ENCODE measurements around the gene FBXO44.
A peak's percentile ranks its signal among the peaks of the same experiment; 100 is the strongest.

The FBXO44 gene

GRCh38 chr1:11652203-11652780 is 2.4 kb upstream of the FBXO44 start:
- Histone ChIP-seq H3K9ac (ENCODE audit: low read length) (no peak overlapping the region), H3K4me3 (ENCODE audit: low read length) (no peak overlapping the region), H3K27ac (ENCODE audit: low read length) (no peak overlapping the region)

DNA sequence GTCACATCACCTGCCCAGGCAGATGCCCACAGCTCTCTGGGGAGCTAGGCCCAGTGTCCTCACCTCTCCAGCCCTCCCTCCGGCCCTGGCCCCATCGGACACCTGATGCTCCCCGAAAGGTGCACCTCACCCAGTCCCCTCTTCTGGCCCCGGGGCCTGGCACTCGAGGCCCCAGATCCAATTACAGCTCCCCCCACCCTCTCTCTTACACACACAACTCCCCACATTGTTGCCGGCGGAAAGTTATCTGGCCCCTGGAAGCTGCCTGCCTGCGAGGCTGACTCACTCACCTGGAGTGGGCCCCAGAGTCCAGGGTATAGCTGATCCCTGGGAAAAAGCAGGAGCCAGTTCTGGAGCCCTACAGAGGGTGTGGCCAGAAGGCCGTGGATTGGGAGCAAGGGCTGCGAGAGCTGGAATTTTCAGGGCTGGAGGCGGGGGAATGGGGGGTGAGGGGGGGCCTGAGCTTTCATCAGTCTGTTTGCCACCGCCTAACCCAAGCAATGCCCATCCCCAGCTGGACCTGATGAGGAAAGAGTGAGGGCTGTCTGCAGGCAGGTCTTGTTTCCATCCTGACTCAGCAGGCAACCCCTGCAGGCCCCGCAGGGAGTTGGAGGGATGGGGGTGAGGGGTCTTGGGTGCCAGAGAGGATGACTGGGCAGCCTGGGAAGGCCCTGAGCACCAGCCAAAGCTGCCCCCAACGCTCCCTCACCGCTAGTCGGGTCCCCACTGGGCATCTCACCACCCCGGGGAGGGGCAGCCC is 1.4 kb upstream of the FBXO44 start:
- H3K27me3 ChIP-seq (ENCODE audit: low read depth, low read length): no peaks in the 10 kb centered on the region
- no peaks in the 10 kb centered on the region for H3K79me2 ChIP-seq (ENCODE audit: low read length)
- no peak for TF ChIP-seq EZH2phosphoT487 (IDR thresholded peaks at IDR 0.05; ENCODE audit: low read depth)
- TF ChIP-seq, protein P1, sequence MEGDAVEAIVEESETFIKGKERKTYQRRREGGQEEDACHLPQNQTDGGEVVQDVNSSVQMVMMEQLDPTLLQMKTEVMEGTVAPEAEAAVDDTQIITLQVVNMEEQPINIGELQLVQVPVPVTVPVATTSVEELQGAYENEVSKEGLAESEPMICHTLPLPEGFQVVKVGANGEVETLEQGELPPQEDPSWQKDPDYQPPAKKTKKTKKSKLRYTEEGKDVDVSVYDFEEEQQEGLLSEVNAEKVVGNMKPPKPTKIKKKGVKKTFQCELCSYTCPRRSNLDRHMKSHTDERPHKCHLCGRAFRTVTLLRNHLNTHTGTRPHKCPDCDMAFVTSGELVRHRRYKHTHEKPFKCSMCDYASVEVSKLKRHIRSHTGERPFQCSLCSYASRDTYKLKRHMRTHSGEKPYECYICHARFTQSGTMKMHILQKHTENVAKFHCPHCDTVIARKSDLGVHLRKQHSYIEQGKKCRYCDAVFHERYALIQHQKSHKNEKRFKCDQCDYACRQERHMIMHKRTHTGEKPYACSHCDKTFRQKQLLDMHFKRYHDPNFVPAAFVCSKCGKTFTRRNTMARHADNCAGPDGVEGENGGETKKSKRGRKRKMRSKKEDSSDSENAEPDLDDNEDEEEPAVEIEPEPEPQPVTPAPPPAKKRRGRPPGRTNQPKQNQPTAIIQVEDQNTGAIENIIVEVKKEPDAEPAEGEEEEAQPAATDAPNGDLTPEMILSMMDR (IDR thresholded peaks at IDR 0.05; ENCODE audit: low read depth, low read length): no peak
- H3K4me3 ChIP-seq (ENCODE audit: low read length): no peak overlapping the region
- H3K9me3 ChIP-seq (ENCODE audit: insufficient read depth, low read length): no peaks in the 10 kb centered on the region
- H2AFZ ChIP-seq (ENCODE audit: low read depth, low read length): no peak overlapping the region
- H3K4me2 ChIP-seq (ENCODE audit: low read length): no peak overlapping the region
- H3K27ac ChIP-seq (ENCODE audit: low read length): no peak overlapping the region
- H3K4me1 ChIP-seq (ENCODE audit: low read length): peaks cover 10% of the 10 kb centered on the region
- H4K20me1 ChIP-seq (ENCODE audit: insufficient read depth, low read length): no peaks in the 10 kb centered on the region
- H3K36me3 ChIP-seq (replicated peaks; ENCODE audit: low read depth, low read length): peaks cover 7% of the 10 kb centered on the region
- no peak overlapping the region for H3K9ac ChIP-seq (ENCODE audit: low read length)

More at GRCh38 chr1:11652203-11652780, 2.4 kb upstream of the FBXO44 start:
- no peak overlapping the region for H2AFZ ChIP-seq (ENCODE audit: low read depth, low read length)
- TF ChIP-seq, protein P1 (IDR thresholded peaks at IDR 0.05; ENCODE audit: low read depth, low read length): no peak
- TF ChIP-seq EZH2phosphoT487 (IDR thresholded peaks at IDR 0.05; ENCODE audit: low read depth): no peak
- no peaks in the 10 kb centered on the region for H3K27me3 ChIP-seq (ENCODE audit: low read depth, low read length)
- H3K9me3 ChIP-seq (ENCODE audit: insufficient read depth, low read length): no peaks in the 10 kb centered on the region
- H3K4me2 ChIP-seq (ENCODE audit: low read length): no peak overlapping the region
- H3K36me3 ChIP-seq (replicated peaks; ENCODE audit: low read depth, low read length): peaks cover 3% of the 10 kb centered on the region
- no peaks in the 10 kb centered on the region for H3K79me2 ChIP-seq (ENCODE audit: low read length)
- H4K20me1 ChIP-seq (ENCODE audit: insufficient read depth, low read length): no peaks in the 10 kb centered on the region
- peaks cover 10% of the 10 kb centered on the region for H3K4me1 ChIP-seq (ENCODE audit: low read length)

- Histone ChIP-seq H3K9ac (ENCODE audit: low read length) (no peak overlapping the region), H3K9me3 (ENCODE audit: insufficient read depth, low read length) (no peaks in the 10 kb centered on the region), H3K4me1 (ENCODE audit: low read length) (peaks cover 10% of the 10 kb centered on the region), H3K27me3 (ENCODE audit: low read depth, low read length) (no peaks in the 10 kb centered on the region), H3K4me2 (ENCODE audit: low read length) (peak overlapping the region; percentile 58), H2AFZ (ENCODE audit: low read depth, low read length) (no peak overlapping the region), H3K27ac (ENCODE audit: low read length) (no peak overlapping the region), H3K36me3 (replicated peaks; ENCODE audit: low read depth, low read length) (peaks cover 7% of the 10 kb centered on the region), H3K4me3 (ENCODE audit: low read length) (peak overlapping the region; percentile 74), H3K79me2 (ENCODE audit: low read length) (no peaks in the 10 kb centered on the region), H4K20me1 (ENCODE audit: insufficient read depth, low read length) (no peaks in the 10 kb centered on the region)
- TF ChIP-seq, protein P1 (IDR thresholded peaks at IDR 0.05; ENCODE audit: low read depth, low read length): no peak
- TF ChIP-seq EZH2phosphoT487 (IDR thresholded peaks at IDR 0.05; ENCODE audit: low read depth): no peak
Measured at GRCh38 chr1:11653861-11654136, 878 bp upstream of the FBXO44 start.

DNA sequence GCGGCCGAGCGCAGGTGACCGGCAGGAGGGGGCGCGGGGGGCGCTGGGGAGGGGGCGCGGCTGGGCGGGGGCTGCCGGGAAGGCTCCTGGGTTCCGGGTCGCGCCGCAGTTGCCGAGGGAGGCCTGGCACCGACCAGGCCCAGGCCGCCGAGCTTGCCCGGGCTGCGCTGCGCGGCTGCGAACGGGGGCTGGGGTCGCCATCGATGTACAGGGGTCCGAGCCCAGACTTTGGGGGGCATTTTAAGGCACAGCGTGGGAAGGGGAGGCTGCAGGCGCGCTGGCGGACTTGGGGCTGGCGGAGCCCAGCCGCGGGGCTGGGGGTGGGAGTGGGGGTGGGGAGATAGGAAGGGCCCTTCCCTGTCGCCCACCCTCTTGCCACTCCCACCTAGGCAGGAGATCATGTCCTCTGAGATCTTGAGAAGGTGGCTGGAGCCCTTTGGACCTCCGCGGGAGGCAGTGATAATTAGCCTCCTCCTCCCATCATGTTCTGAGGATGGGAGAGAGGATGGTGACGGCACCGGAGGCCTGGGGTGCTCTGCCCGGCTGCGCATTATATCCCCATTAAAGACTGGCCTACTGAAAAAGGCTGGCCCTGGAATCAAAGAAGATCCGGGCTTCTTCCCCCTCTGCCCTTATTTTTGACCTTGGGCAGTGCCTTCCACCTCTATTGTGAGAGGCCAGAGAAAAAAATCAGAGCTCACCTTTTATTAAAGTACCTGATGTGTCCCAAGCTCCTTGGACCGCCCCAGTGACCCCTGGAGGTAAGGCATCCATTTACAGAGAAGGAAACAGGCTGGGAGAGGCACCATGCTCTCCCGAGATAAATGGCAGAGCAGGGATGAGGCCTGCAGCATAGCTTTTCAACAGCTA is 497 bp downstream of the FBXO44 start:
- peaks cover 10% of the 10 kb centered on the region for H3K4me1 ChIP-seq (ENCODE audit: low read length)
- TF ChIP-seq, protein P1 (IDR thresholded peaks at IDR 0.05; ENCODE audit: low read depth, low read length): no peak
- no peaks in the 10 kb centered on the region for H3K79me2 ChIP-seq (ENCODE audit: low read length)
- no peak overlapping the region for H3K27ac ChIP-seq (ENCODE audit: low read length)
- H3K27me3 ChIP-seq (ENCODE audit: low read depth, low read length): no peaks in the 10 kb centered on the region
- no peak overlapping the region for H2AFZ ChIP-seq (ENCODE audit: low read depth, low read length)
- H3K4me2 ChIP-seq (ENCODE audit: low read length): peak overlapping the region; percentile 80
- no peaks in the 10 kb centered on the region for H4K20me1 ChIP-seq (ENCODE audit: insufficient read depth, low read length)
- H3K9me3 ChIP-seq (ENCODE audit: insufficient read depth, low read length): no peaks in the 10 kb centered on the region
- H3K9ac ChIP-seq (ENCODE audit: low read length): peak overlapping the region; percentile 63
- H3K36me3 ChIP-seq (replicated peaks; ENCODE audit: low read depth, low read length): peaks cover 7% of the 10 kb centered on the region
- H3K4me3 ChIP-seq (ENCODE audit: low read length): peak overlapping the region; percentile 74
